HCT116 (cell line): ENCODE measurements around the gene ROCK2. TPM values are rescaled to one million over a fixed set of nuclear protein-coding genes. Genes with fewer than 3 reads are reported as not detected.

Source experiments
- ATAC-seq: fragments of 200-7000 bp; cut with Tn5 transposase; 2 replicates; pipeline ENCODE4 v1.9.1; 2020; ENCODE audit warnings: mild to moderate bottlenecking, moderate library complexity
- BruUV-seq: library from RNA; stranded (reverse); fragments of 400-500 nt; replicated peaks from 2 replicates; lab custom pipeline; 2021; lab: Mats Ljungman, UMichigan
- CTCF ChIA-PET: fragments of 300-600 bp; sonication (Branson Sonifier 250); formaldehyde crosslinking; loops from one replicate; lab custom pipeline; 2021; ENCODE audit warnings: antibody characterized with exemption; lab: Charles Lee
- POLR2A ChIA-PET: fragments of 300-600, 350-600 bp; sonication (Branson Sonifier 250); formaldehyde crosslinking; loops from one replicate; lab custom pipeline; 2021; ENCODE audit warnings: antibody characterized with exemption; lab: Charles Lee
- RAD21 ChIA-PET, 2 experiments: fragments of 300-600 bp; sonication (Branson Sonifier 250); formaldehyde crosslinking; loops; one replicate each; lab custom pipeline; 2023; ENCODE audit warnings: low total read pairs in 2 of 2; ENCODE audit not compliant: uncharacterized antibody in 2 of 2, unreplicated experiment in 2 of 2, low non-redundant PET in 1 of 2; lab: Charles Lee
- DNase-seq: peaks from one replicate; pipeline ENCODE4 v3.0.0-alpha.2; 2010; ENCODE audit warnings: low read depth, low spot score
- H2AFZ ChIP-seq: fragments of 200-600 bp; shearing (Covaris generic), sonication (generic); 2 replicates; pipeline ENCODE4 v1.6.1; 2017; ENCODE audit warnings: low read depth, mixed run types, mixed read lengths, antibody characterized with exemption, low read length; ENCODE audit not compliant: poor library complexity, severe bottlenecking
- H3K27ac ChIP-seq: 2 replicates; pipeline ENCODE4 v1.5.1; 2012; ENCODE audit warnings: low read depth, low read length
- H3K27me3 ChIP-seq: fragments of 200-600 bp; sonication (generic); 2 replicates; pipeline ENCODE4 v1.6.1; 2016; ENCODE audit warnings: mixed run types, low read length, mixed read lengths; ENCODE audit not compliant: insufficient read depth
- H3K36me3 ChIP-seq, 2 experiments: fragments of 200-500 bp in 1 of 2; fragments of 200-600 bp in 1 of 2; sonication (Bioruptor generic) in 1 of 2; sonication (generic) in 1 of 2; 2 replicates each; pipeline versions ENCODE4 v1.5.1 to v1.6.1; 2014 to 2016; ENCODE audit warnings: low read length in 2 of 2, inconsistent platforms in 1 of 2, mixed read lengths in 1 of 2, mixed run types in 1 of 2; ENCODE audit not compliant: insufficient read depth in 2 of 2, control insufficient read depth in 1 of 2
- H3K4me1 ChIP-seq, 2 experiments: fragments of 200-600 bp in 1 of 2; sonication (generic) in 1 of 2; 2 replicates each; pipeline versions ENCODE4 v1.5.1 to v1.6.1; 2012 to 2017; ENCODE audit warnings: low read length in 2 of 2, inconsistent platforms in 1 of 2, mild to moderate bottlenecking in 1 of 2, mixed read lengths in 1 of 2, mixed run types in 1 of 2, moderate library complexity in 1 of 2; ENCODE audit not compliant: insufficient read depth in 2 of 2, control insufficient read depth in 1 of 2
- H3K4me2 ChIP-seq: fragments of 200-600 bp; sonication (generic); 2 replicates; pipeline ENCODE4 v1.6.1; 2017; ENCODE audit warnings: mixed run types, low read length, mixed read lengths
- H3K4me3 ChIP-seq, 2 experiments: fragments of 200-600 bp in 1 of 2; sonication (generic) in 1 of 2; replicated peaks in 1 of 2; 2 replicates each; pipeline ENCODE4 v1.5.1; 2011 to 2016; ENCODE audit warnings: low read length in 2 of 2, control low read depth in 1 of 2, low read depth in 1 of 2, mild to moderate bottlenecking in 1 of 2, mixed read lengths in 1 of 2, mixed run types in 1 of 2
- H3K79me2 ChIP-seq: fragments of 200-600 bp; sonication (generic); 2 replicates; pipeline ENCODE4 v1.6.1; 2017; ENCODE audit warnings: mild to moderate bottlenecking, mixed run types, low read length, moderate library complexity, mixed read lengths; ENCODE audit not compliant: insufficient read depth
- H3K9ac ChIP-seq: fragments of 200-600 bp; sonication (generic); 2 replicates; pipeline ENCODE4 v1.6.1; 2016; ENCODE audit warnings: low read length, mixed read lengths
- H3K9me2 ChIP-seq: fragments of 200-600 bp; sonication (generic), shearing (Covaris generic); 2 replicates; pipeline ENCODE4 v1.6.1; 2017; ENCODE audit warnings: mixed run types, mild to moderate bottlenecking, moderate library complexity; ENCODE audit not compliant: insufficient read depth
- H3K9me3 ChIP-seq, 2 experiments: fragments of 200-500 bp in 1 of 2; fragments of 200-600 bp in 1 of 2; sonication (Bioruptor generic) in 1 of 2; sonication (generic) in 1 of 2; 2 replicates each; pipeline ENCODE4 v1.6.1; 2014 to 2017; ENCODE audit warnings: low read length in 2 of 2, mixed read lengths in 2 of 2, inconsistent platforms in 1 of 2, low read depth in 1 of 2, mild to moderate bottlenecking in 1 of 2, mixed run types in 1 of 2, moderate library complexity in 1 of 2; ENCODE audit not compliant: control insufficient read depth in 1 of 2, insufficient read depth in 1 of 2
- H4K20me1 ChIP-seq: fragments of 200-600 bp; sonication (generic), shearing (Covaris generic); 2 replicates; pipeline ENCODE4 v1.6.1; 2017; ENCODE audit warnings: mixed run types, mild to moderate bottlenecking, moderate library complexity; ENCODE audit not compliant: insufficient read depth
- CEBPB ChIP-seq: IDR thresholded peaks from 2 replicates; pipeline ENCODE4 v1.6.1; 2012; ENCODE audit warnings: low read depth
- EGR1 ChIP-seq: IDR thresholded peaks from 2 replicates; pipeline ENCODE4 v1.6.1; 2012; ENCODE audit warnings: low read depth
- EZH2 ChIP-seq: fragments of 200-600 bp; sonication (generic); IDR thresholded peaks from 2 replicates; pipeline ENCODE4 v1.6.1; 2017; ENCODE audit warnings: antibody characterized with exemption, mixed run types
- POLR2AphosphoS5 ChIP-seq: IDR thresholded peaks from 2 replicates; pipeline ENCODE4 v1.6.1; 2011; ENCODE audit warnings: mild to moderate bottlenecking, low read depth, low read length, moderate library complexity
- REST ChIP-seq: IDR thresholded peaks from 2 replicates; pipeline ENCODE4 v1.6.1; 2012; ENCODE audit warnings: low read depth
- SIN3A ChIP-seq: IDR thresholded peaks from 2 replicates; pipeline ENCODE4 v1.6.1; 2012; ENCODE audit warnings: low read depth
- YY1 ChIP-seq: IDR thresholded peaks from 2 replicates; pipeline ENCODE4 v1.6.1; 2011; ENCODE audit warnings: low read length, low read depth, moderate library complexity, mild to moderate bottlenecking; ENCODE audit not compliant: insufficient replicate concordance; ENCODE audit errors: extremely low read depth
- ZBTB33 ChIP-seq: IDR thresholded peaks from 2 replicates; pipeline ENCODE4 v1.6.1; 2011; ENCODE audit warnings: mild to moderate bottlenecking, low read length, moderate library complexity; ENCODE audit not compliant: insufficient replicate concordance; ENCODE audit errors: extremely low read depth
- intact Hi-C: fragments of 100-400 bp; cut with micrococcal nuclease; formaldehyde crosslinking; loops from 2 replicates; pipeline ENCODE4 v1.10.0; 2022
- total RNA-seq: library from RNA; stranded (reverse); gene quantifications from one replicate; pipeline ENCODE4 v1.2.1, GENCODE V29; 2021; ENCODE audit not compliant: unreplicated experiment

Gene ROCK2
- total RNA-seq, 1 experiment from 2014 or later = 48.0 TPM

- no peak for TF ChIP-seq REST
- no peak for TF ChIP-seq YY1
- TF ChIP-seq ZBTB33 = no peak
- no peak for TF ChIP-seq CEBPB
- no peak for TF ChIP-seq SIN3A
Measured at GRCh38 chr2:11159574-11160170, 184.8 kb downstream of the ROCK2 start (continued).

GRCh38 chr2:11158916-11159573, 185.4 kb downstream of the ROCK2 start:
- Histone ChIP-seq H3K9me3 (no peaks in the 10 kb centered on the region), H2AFZ (no peak overlapping the region), H3K9me2 (no peaks in the 10 kb centered on the region), H3K79me2 (no peaks in the 10 kb centered on the region), H3K27ac (no peak overlapping the region; the same call in 1 of the 2 replicates), H3K4me3 (no peak overlapping the region), H3K27me3 (no peaks in the 10 kb centered on the region), H3K4me2 (no peak overlapping the region), H3K4me1 (peaks cover 6 to 16% of the 10 kb centered on the region in 2 experiments; a peak in 3 of 4 replicates), H3K9ac (no peak overlapping the region), H4K20me1 (no peaks in the 10 kb centered on the region), H3K36me3 (no peaks in the 10 kb centered on the region)
- BruUV-seq = no TSS peak
- RAD21 ChIA-PET = no interaction called here
- POLR2A ChIA-PET = no interaction called here
- intact Hi-C loops = no loop called here
- no peak for ATAC-seq
- TF ChIP-seq POLR2AphosphoS5 (no peak), EGR1 (no peak), YY1 (no peak), EZH2 (no peak), REST (no peak)
- CTCF ChIA-PET = no interaction called here
- no peak for DNase-seq
